Liver (tissue), 3 donors: Measurements from ENCODE around the gene RFTN2.

Experiments used
- EGR1 ChIP-seq, 2 donors: IDR thresholded peaks; 2 replicates each; pipeline ENCODE4 v1.6.1; 2016 to 2018; ENCODE audit warnings: antibody characterized with exemption in 2 of 2, low read depth in 2 of 2
- GABPA ChIP-seq, 2 donors: IDR thresholded peaks in 1 of 2; conservative IDR thresholded peaks in 1 of 2; 2 replicates each; pipeline ENCODE4 v1.6.1; 2016; ENCODE audit warnings: antibody characterized with exemption in 2 of 2, mild to moderate bottlenecking in 1 of 2, moderate library complexity in 1 of 2
- HNF4G ChIP-seq: IDR thresholded peaks from 2 replicates; pipeline ENCODE4 v1.6.1; 2016; ENCODE audit warnings: antibody characterized with exemption
- RAD21 ChIP-seq, 2 donors: IDR thresholded peaks; 2 replicates each; pipeline ENCODE4 v1.6.1; 2016; ENCODE audit warnings: antibody characterized with exemption in 2 of 2, mild to moderate bottlenecking in 2 of 2
- RXRA ChIP-seq, 2 donors: IDR thresholded peaks; 2 replicates each; pipeline ENCODE4 v1.6.1; 2017 to 2018; ENCODE audit warnings: antibody characterized with exemption in 2 of 2, mild to moderate bottlenecking in 1 of 2
- SP1 ChIP-seq: IDR thresholded peaks from 2 replicates; pipeline ENCODE4 v1.6.1; 2018; ENCODE audit warnings: antibody characterized with exemption, mild to moderate bottlenecking
- TAF1 ChIP-seq: conservative IDR thresholded peaks from 2 replicates; pipeline ENCODE4 v1.6.1; 2016; ENCODE audit warnings: antibody characterized with exemption, mild to moderate bottlenecking
- YY1 ChIP-seq: IDR thresholded peaks from 2 replicates; pipeline ENCODE4 v1.6.1; 2016; ENCODE audit warnings: antibody characterized with exemption, mild to moderate bottlenecking
- TF ChIP-seq, protein P1 (sequence below): fragments of 150-350 bp; IDR thresholded peaks from 2 replicates; pipeline ENCODE4 v1.5.1; 2017; ENCODE audit warnings: improper control_type of control experiment, low read depth, low read length; ENCODE audit not compliant: missing input control
- TF ChIP-seq, protein P2 (sequence below): IDR thresholded peaks from 2 replicates; pipeline ENCODE4 v1.6.1; 2016; ENCODE audit warnings: antibody characterized with exemption
- TF ChIP-seq, protein P3 (sequence below): IDR thresholded peaks from 2 replicates; pipeline ENCODE4 v1.6.1; 2016; ENCODE audit warnings: antibody characterized with exemption
- TF ChIP-seq, protein P4 (sequence below): IDR thresholded peaks from 2 replicates; pipeline ENCODE4 v1.6.1; 2016; ENCODE audit warnings: antibody characterized with exemption, mild to moderate bottlenecking
- donor health status: healthy.
- donor health status: healthy.

DNA sequence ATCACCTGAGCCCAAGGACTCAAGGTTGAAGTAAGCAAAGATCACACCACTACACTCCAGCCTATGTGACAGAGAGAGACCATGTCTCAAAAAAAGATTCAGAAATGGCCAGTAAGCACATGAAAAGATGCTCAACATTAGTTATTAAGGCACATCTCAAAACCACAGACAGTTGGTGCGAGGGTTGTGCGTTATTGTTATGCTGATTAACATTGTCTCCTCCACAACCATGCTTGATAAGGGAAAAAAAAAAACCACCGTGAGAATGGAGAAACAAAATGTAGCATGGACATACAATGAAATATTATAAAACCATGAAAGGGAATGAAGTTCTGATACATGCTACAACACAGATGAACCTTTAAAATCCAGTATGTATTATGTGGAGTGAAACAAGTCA lies 132.2 kb downstream of the RFTN2 start:
- TF ChIP-seq SP1 (no peak), YY1 (no peak), TAF1 (no peak), EGR1 (IDR thresholded peaks at IDR 0.05; ENCODE audit: low read depth in 2 of 2) (no peak), HNF4G (no peak), RXRA (IDR thresholded peaks at IDR 0.05) (no peak), RAD21 (IDR thresholded peaks at IDR 0.05) (no peak), GABPA (IDR thresholded peaks at IDR 0.05 in 1 of 2, conservative IDR thresholded peaks at IDR 0.05 in 1 of 2) (no peak)
- TF ChIP-seq, protein P1, sequence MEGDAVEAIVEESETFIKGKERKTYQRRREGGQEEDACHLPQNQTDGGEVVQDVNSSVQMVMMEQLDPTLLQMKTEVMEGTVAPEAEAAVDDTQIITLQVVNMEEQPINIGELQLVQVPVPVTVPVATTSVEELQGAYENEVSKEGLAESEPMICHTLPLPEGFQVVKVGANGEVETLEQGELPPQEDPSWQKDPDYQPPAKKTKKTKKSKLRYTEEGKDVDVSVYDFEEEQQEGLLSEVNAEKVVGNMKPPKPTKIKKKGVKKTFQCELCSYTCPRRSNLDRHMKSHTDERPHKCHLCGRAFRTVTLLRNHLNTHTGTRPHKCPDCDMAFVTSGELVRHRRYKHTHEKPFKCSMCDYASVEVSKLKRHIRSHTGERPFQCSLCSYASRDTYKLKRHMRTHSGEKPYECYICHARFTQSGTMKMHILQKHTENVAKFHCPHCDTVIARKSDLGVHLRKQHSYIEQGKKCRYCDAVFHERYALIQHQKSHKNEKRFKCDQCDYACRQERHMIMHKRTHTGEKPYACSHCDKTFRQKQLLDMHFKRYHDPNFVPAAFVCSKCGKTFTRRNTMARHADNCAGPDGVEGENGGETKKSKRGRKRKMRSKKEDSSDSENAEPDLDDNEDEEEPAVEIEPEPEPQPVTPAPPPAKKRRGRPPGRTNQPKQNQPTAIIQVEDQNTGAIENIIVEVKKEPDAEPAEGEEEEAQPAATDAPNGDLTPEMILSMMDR: no peak
- TF ChIP-seq, protein P2, sequence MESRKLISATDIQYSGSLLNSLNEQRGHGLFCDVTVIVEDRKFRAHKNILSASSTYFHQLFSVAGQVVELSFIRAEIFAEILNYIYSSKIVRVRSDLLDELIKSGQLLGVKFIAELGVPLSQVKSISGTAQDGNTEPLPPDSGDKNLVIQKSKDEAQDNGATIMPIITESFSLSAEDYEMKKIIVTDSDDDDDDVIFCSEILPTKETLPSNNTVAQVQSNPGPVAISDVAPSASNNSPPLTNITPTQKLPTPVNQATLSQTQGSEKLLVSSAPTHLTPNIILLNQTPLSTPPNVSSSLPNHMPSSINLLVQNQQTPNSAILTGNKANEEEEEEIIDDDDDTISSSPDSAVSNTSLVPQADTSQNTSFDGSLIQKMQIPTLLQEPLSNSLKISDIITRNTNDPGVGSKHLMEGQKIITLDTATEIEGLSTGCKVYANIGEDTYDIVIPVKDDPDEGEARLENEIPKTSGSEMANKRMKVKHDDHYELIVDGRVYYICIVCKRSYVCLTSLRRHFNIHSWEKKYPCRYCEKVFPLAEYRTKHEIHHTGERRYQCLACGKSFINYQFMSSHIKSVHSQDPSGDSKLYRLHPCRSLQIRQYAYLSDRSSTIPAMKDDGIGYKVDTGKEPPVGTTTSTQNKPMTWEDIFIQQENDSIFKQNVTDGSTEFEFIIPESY: no peak
- TF ChIP-seq, protein P3, sequence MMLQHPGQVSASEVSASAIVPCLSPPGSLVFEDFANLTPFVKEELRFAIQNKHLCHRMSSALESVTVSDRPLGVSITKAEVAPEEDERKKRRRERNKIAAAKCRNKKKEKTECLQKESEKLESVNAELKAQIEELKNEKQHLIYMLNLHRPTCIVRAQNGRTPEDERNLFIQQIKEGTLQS: no peak
- TF ChIP-seq, protein P4, sequence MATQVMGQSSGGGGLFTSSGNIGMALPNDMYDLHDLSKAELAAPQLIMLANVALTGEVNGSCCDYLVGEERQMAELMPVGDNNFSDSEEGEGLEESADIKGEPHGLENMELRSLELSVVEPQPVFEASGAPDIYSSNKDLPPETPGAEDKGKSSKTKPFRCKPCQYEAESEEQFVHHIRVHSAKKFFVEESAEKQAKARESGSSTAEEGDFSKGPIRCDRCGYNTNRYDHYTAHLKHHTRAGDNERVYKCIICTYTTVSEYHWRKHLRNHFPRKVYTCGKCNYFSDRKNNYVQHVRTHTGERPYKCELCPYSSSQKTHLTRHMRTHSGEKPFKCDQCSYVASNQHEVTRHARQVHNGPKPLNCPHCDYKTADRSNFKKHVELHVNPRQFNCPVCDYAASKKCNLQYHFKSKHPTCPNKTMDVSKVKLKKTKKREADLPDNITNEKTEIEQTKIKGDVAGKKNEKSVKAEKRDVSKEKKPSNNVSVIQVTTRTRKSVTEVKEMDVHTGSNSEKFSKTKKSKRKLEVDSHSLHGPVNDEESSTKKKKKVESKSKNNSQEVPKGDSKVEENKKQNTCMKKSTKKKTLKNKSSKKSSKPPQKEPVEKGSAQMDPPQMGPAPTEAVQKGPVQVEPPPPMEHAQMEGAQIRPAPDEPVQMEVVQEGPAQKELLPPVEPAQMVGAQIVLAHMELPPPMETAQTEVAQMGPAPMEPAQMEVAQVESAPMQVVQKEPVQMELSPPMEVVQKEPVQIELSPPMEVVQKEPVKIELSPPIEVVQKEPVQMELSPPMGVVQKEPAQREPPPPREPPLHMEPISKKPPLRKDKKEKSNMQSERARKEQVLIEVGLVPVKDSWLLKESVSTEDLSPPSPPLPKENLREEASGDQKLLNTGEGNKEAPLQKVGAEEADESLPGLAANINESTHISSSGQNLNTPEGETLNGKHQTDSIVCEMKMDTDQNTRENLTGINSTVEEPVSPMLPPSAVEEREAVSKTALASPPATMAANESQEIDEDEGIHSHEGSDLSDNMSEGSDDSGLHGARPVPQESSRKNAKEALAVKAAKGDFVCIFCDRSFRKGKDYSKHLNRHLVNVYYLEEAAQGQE: no peak
